Cortex of kidney (tissue), 1 donor: ENCODE measurements around the gene MICAL3.
"Not testable (repeated sequence)": the region's sequence is repeated elsewhere in the genome, so short reads cannot be mapped to it uniquely, and the experiment has no call there.

Experiments used
- DNase-seq: peaks from one replicate; lab custom pipeline; 2025; lab: John Stamatoyannopoulos, UW

MICAL3 gene

GRCh38 chr22:18059094-18059417, 34.7 kb upstream of the MICAL3 start:
- no peak for DNase-seq

GRCh38 chr22:18058371-18059093, 34.2 kb upstream of the MICAL3 start:
- DNase-seq: no peak

GRCh38 chr22:18057568-18058209, 33.3 kb upstream of the MICAL3 start:
- no peak for DNase-seq

- no peak for DNase-seq
Observed at GRCh38 chr22:18056807-18057474, 32.6 kb upstream of the MICAL3 start.

- DNase-seq: no peak
Observed at GRCh38 chr22:18056161-18056666, 31.9 kb upstream of the MICAL3 start.

GRCh38 chr22:18055619-18056160, 31.3 kb upstream of the MICAL3 start:
- no peak for DNase-seq

GRCh38 chr22:18053216-18053946, 29.0 kb upstream of the MICAL3 start:
- DNase-seq: not testable (repeated sequence)

- DNase-seq: not testable (repeated sequence)
Observed at GRCh38 chr22:18051113-18051512, 26.8 kb upstream of the MICAL3 start.

GRCh38 chr22:18050065-18050464, 25.7 kb upstream of the MICAL3 start:
- no peak for DNase-seq

GRCh38 chr22:18048441-18048898, 24.1 kb upstream of the MICAL3 start:
- DNase-seq: no peak

GRCh38 chr22:18048041-18048440, 23.7 kb upstream of the MICAL3 start:
- DNase-seq: no peak

- no peak for DNase-seq
Observed at GRCh38 chr22:18045794-18046193, 21.4 kb upstream of the MICAL3 start.

- no peak for DNase-seq
Observed at GRCh38 chr22:18044548-18045271, 20.3 kb upstream of the MICAL3 start.

GRCh38 chr22:18042685-18043084, 18.3 kb upstream of the MICAL3 start:
- no peak for DNase-seq

GRCh38 chr22:18040898-18041297, 16.5 kb upstream of the MICAL3 start:
- DNase-seq: not testable (repeated sequence)

GRCh38 chr22:18035751-18036150, 11.4 kb upstream of the MICAL3 start:
- DNase-seq: no peak

- DNase-seq: no peak
Observed at GRCh38 chr22:18034076-18034475, 9.7 kb upstream of the MICAL3 start.

- no peak for DNase-seq
Observed at GRCh38 chr22:18033204-18033998, 9.0 kb upstream of the MICAL3 start.

- no peak for DNase-seq
Observed at GRCh38 chr22:18032455-18033101, 8.2 kb upstream of the MICAL3 start.
